Activated CD4-positive, alpha-beta T cell treated with anti-CD3 and anti-CD28 coated beads for 24 hours (primary cell): Measurements from ENCODE around the gene SETD7.
"Not testable (repeated sequence)": the region's sequence is repeated elsewhere in the genome, so short reads cannot be mapped to it uniquely, and the experiment has no call there.

Source experiments
- DNase-seq, 2 donors: peaks; one replicate each; pipeline ENCODE4 v3.0.0-alpha.2; 2020; ENCODE audit warnings: low read depth in 2 of 2

The SETD7 gene

DNA sequence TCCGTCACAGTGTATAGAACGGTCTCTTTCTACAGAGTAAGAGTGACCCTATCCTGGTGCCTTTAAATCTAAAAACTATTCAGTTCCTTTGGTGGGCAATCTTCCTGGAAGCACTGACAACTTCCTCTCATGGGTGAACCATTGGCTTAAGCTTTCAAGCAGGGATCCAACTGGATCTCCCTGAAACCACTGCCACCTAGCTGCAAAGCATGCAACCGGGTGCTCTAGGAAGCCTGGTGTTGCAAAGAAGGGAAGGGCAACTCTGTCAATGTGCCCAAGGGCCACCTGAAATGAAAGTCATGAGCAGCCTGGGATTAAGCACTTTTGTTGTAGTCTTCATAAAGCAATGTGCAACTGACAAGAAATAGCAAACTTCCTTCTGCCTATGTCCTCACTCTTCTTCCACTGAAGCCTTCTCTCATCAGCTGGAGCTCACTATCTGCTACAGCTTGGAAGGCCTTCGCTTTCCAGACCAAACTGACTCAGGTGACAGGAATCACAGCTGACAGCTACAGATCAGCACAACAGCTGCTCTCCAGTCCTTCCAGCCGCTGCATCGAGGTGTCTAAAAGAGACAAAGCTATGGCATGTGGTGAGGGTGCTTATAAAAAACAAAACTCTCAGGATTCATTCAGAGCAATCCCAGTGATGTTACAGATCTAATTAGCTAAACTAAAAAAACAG is 46.1 kb downstream of the SETD7 start:
- no peak for DNase-seq

DNA sequence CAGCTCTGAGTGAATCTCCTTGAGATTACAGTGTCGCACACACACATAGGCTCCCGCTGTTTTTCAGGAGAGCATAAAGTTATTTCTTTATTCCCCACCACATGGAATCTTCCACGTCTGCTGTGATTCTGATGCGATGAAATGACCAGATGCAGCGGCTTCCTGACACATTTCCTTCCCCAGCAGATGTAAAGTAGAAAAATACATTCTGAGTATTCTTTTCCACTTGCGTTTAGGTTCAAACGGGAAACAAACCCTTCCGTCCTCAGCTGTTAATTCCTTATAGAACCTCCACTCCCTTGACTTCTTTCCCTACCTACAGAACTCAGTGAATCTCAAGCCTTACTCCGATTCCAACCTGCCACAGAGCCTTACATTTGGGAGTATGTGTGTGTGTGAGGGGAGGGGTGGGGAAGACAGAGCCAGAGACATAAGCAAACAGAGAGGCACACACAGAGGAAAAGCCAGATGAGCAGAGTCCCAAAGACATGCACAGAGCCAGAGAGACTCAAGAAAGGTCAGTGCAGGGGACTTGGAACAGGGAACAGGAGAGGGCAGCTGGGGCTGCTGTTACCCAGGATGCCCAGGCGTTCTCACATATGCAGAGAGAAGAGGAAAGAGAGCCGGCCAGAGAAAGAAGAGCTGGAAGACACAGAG is 47.3 kb downstream of the SETD7 start:
- DNase-seq, result no peak

DNA sequence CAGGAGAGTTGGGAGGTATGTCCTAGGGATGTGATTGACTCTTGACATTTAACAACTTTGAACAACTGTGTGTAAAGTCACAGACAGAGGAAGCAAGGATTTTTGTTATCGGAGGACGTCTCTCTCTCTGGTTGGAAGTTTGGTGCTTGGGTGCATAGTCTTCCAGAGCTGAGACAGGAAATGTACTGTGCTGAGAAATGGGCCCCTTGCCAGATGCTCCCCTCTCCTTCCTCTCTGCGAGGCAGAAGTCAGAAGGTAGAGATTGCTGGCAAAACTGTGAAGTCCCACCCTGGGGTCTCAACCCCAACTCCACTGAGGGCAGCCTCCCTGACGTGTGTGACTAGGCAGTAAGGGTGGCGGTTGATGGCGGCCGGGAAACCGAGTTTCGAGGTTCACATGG is 49.2 kb downstream of the SETD7 start:
- no peak for DNase-seq

DNA sequence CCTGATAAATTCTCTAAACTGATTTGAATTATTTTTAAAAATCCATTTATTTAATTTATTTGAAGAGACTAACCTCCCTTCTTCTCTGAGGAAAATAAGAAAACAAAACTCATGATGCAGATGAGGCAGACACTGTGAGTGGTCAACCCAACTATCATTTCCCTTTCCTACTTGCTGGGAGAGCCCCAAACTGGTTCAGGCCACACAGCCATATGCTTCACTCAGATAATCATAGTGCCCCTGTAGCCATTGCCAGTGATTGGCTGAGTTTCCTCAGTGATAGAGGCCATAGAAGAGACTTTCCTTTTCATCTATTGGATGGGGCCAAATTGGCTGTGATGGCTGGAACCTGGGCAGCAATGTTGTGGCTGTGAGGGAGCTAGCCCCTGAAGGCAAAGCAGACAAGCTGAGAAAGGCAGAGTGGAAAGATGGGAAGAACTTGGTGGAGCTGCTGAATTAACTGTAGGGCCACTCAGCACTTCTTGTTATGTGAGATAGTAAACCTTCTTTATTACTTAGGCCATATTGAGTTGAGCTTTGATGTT is 52.3 kb downstream of the SETD7 start:
- no peak for DNase-seq

DNA sequence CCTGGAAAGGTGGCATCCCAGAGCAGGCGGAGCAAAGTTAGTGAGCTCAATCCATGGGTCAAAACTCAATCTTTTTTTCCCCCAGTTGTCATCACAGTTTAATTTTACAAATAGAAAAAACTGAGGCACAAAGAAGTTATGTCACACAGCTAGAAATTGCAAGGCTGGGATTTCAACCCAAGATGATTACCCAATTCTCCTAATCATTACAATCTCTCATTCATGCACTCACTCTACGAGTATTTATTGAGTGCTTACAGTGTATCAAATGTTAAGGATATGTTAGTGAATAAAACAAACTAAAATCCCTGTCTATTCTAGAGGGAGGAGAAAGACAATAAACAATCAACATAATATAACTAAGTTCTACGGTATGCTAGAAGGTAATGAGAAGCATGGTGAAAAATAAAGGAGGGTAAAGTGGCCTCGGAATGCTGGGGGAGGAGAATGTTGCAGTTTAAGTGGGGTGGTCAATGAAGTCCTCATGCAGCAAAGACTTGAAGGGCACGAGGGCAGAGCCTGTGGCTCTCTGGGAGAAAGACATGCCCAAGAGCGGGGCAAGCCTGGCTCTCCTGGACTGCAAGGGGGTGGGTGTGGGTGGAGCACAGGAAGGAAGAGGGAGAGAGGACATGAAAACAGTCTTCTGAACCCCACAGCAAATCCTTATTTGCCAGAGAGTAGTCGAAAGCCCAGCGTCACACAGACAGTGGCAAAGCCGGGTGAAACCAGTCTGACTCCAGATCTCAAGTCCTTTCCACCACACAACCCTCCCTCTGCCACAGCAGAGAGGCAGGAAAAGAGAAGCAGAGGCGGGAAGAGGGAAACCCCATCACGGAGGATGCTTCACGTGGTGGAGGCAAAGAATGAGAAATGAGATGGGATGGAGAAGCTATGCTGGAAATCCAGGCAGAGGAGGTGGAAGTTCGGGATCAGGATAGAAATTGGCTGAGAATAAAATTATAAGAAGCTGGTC is 53.8 kb downstream of the SETD7 start:
- DNase-seq, result no peak

DNA sequence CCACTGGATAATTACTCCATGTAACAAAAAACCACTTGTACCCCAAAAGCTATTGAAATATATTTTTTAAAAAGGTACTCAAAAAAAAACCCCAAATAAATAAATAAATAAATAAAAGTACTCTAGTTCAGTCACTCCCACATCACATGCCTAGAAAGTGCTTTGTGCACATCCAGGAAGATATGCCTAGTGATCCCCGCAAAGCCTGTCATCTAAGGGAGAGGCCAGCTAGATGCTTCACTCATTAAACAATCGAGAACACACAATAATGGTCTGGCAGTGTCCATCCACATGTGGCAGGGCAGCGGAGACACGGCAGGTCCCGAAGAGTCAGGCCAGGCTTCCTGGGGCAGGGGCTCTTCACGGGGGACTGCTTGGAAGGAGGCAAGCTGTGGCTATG is 54.5 kb downstream of the SETD7 start:
- no peak for DNase-seq

DNA sequence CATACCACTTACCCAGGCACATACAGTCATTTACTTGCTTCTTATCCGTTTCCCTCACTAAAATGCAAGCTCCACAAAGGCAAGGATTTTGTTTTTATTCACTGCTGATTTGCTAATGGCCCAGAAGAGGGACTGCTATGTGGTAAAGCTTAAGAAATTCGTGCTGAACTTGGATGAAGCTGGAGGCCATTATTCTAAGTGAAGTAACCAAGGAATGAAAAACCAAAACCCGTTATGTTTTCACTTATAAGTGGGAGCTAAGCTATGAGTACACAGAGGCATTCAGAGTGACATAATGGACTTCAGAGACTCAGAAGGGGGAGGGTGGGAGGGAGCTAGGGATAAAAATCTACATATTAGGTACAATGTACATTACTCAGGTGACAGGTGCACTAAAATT is 54.9 kb downstream of the SETD7 start:
- no peak for DNase-seq

DNA sequence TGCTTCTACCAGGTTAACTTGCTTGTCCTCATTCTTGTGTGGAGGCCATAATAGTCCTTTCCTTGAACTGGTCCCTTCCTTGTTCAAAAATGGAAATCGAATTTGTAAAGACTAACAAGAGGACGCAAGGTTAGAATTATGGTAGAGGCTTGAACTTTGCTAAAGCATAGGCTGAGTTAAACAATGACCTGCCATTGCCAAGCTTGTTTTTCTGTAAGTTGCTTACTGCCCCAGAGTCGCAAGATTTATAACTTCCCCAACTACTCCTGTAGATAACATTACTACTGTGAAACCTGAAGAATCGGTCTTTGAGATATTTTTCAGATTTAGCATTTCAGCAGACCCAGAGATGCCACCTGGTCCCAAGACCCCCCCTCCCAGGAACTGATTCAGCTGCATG is 56.8 kb downstream of the SETD7 start:
- no peak for DNase-seq

DNA sequence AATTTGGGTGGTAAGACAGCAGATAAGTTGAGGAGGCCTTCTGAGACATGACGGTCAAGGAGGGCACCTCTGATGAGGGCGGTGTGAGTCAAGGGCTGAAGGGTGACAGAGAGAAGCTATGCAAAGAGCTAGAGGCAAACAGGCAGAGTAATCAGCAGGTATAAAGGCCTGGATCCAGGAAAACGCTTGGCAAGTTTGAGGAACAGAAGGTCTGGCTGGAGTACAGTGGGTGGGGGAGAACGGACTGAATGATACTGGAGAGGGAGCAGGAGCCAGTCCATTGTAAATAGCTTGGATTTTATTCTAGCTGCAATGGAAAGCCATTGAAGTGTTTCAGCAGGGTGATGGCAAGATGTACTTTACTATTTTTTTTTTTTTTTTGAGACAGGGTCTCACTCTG is 62.8 kb downstream of the SETD7 start:
- no peak for DNase-seq

DNA sequence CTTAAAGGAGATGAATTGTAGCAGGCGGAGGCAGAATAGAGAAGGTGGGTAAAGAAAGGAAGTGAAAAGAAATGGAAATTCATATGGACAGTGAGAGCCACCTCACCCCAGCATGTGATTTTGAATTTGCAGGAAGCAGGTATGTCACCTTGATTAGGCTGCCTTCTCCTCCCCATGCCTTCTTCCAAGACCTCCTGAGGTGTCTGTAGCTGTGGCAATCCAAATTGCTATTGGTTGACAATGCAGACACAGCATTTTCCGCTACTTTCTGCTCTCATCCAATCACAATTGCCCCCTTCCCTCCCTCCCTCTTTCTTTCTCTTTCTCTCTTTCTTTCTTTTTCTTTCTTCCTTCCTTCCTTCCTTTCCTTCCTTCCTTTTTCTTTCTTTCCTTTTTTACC is 63.6 kb downstream of the SETD7 start:
- no peak for DNase-seq

DNA sequence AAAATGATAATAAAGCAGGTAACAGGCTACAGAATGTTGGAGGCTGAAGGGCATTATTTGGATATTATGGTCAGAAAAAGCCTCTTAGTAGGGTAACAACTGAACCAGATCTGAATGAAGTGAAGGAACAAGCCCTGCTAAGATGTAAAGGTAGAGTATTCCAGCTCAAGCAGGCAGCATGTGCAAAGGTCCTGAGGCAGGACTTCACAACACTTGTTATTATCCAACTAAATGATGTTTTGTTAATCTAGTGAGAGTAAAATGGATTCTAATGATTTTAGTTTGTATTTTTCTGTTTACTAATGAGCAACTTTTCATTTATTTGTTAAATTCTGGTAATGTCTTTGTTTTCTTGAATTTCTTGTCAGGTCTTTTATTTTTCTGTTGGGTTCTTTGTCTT is 66.4 kb downstream of the SETD7 start:
- DNase-seq, result no peak

DNA sequence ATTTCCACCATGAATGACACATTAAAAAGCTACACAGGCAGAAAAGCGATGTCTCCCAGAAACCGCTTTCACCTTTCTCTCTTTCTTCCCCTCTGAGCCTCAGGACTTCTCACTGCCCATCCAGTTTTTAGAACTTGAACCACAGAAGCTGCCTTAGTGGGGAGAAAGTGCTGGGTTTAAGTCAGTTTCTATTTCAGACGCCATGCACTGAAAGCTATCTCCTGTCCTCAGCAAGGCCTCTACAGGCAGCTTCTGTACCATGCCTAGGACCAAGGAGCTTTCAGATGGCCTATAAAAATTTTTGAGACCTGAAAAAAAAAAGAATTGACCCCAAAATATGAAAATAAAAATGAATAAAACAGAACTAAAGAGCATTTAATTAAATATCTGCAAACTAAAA is 67.6 kb downstream of the SETD7 start:
- DNase-seq, result no peak

DNA sequence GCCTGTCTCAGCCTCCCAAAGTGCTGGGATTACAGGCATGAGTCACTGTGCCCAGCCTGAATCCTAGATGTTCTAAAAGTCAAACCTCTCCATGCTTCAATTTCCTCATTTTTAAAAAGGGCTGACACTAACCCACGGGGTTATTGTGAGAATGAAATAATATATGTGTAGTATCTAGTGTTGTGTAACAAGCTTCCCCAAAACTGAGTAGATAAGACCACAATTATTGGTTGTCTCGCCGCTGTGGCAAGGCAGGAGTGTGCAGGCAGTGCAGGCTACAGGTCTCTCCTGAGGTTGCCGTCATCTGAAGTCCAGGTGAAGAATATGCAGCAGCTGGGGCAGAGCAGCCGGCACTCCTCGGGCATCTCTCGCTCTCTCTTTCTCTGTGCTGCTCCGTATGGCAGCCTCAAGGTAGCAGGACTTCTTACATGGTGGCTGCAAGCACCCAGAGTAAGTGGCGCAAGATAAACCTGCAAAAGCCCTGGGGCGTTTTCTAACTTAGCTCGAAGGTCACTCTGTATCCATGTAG is 71.2 kb downstream of the SETD7 start:
- no peak for DNase-seq

DNA sequence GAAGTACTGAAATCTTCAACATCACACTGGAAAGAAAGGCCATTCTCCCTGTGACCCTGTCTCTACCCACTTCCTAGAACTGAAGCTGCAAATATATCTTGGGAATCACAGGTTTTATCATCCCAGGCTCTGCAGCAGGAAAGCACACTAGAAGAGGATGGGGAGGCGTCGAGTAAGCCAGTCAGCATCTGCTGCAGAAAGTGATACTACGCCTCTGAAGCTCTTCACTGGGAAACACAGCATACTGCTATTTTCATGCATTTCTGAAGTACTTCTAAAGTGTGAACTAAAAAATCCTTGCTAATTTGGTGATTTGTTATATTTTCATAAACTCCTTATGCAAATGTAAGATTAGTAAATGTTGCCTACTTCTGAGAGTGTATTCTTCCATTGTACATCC is 73.0 kb downstream of the SETD7 start:
- DNase-seq, result no peak

DNA sequence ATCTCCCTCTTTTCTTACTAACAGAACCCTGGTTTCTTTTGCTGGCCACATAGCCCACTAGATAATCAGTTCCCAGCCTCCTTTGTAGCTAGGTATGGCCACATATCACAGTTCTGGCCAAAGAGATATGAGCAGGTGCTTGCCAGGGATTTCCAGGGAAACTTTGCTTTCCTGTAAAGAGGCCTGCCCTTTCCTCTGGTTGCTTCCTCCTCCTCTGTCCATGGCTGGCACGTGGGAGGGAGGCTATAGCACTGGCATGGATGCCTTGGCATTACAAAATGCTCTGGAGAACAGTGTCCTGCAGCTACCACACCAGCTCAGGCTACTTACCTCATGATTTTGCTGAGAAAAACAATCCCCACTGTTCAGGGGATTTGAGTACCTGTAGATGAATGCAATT is 74.6 kb downstream of the SETD7 start:
- DNase-seq, result no peak

DNA sequence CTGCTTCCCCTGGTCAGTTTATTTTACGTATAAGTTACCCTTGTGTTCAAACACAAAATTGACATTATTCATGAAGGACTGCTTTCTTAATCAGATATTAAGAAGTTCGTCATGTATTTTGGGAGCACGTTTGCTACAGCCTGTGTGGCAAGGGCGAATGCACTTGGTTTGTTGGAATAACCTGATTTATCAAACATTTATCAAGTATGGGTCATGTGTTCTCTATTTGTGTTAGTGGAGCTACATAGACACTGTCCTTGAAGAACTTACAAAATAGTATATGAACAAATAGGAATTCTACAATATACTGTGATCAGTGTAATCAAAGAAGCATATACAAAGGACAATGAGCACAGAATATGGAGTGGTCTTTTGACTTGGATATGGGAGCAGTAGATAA is 79.7 kb downstream of the SETD7 start:
- DNase-seq, result no peak

DNA sequence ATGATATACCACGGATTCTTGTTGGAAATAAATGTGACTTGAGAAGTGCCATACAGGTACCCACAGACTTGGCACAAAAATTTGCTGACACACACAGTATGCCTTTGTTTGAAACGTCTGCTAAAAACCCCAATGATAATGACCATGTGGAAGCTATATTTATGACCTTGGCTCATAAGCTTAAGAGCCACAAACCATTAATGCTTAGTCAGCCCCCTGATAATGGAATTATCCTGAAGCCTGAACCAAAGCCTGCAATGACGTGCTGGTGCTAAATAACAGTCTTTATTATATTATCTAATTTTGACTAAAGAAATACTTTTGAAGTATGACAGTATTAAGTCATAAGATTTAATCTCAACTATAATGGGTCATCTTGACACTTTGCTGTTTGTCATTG is 83.2 kb downstream of the SETD7 start:
- DNase-seq, result no peak

DNA sequence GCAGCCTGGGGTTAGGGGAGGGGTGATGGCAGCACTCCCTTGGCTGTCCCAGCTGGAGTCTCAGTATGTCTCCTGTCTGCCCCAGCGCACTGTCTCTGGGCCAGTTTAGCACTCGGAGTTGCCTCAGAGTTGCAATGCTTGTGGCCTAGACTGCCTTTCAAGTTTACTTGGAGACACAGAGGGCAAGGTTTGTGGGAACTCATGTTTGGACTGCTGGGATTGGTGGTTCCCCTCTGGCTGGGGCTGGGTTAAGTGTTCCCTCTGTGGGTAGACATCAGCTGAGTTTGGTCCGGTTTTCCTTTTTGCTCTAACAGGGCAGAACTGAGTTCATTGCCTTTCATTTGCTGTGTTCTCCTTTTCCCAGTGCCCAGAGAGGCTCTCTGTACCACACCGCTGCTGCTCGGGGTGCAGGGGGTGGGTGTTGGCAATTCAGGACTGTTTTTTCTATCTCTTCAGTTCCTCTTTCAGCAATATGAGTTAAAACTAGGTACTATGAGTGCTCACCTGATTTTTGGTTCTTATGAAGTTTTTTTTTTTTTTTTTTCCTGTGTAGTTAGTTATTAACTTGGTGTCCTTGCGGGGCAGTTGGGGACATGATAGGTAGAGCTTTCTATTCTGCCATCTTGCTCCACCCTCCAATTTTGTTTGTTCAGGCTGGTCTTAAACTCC is 84.9 kb downstream of the SETD7 start:
- no peak for DNase-seq

DNA sequence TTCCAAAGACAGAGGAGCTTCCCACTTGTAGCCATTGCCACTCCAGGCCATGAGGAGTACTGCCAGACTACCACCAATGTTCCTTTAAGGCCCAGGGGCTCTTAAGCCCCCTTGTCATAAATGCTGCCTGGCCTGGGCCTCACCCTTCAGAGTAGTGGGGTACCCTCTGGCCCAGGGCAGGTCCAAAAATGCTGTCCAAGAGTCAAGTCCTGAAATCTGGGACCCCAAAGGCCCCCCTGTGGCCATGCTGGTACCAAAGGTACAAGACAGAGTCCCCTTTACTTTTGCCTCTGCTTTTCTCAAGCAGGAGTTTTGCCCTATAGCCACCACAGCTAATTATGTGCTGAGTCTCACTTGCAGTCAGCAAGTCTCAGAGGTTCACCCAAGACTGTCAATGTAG is 85.7 kb downstream of the SETD7 start:
- no peak for DNase-seq

DNA sequence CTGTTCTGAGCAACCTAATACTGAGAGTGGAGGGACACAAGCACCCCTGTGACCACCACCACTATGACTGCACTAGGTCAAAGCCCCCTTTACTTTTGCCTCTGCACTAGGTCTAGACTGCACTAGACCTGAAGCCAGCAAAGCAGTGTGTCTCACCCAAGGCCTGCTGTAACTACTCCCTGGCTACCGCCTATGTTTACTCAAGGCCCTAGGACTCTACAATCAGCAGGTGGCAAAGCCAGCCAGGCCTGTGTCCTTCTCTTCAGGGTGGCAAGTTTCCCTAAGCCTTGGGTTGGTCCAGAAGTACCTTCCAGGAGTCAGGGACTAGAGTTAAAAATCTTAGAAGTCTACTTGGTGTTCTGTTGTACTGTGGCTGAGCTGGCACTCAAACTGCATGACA is 86.2 kb downstream of the SETD7 start:
- DNase-seq, result no peak

DNA sequence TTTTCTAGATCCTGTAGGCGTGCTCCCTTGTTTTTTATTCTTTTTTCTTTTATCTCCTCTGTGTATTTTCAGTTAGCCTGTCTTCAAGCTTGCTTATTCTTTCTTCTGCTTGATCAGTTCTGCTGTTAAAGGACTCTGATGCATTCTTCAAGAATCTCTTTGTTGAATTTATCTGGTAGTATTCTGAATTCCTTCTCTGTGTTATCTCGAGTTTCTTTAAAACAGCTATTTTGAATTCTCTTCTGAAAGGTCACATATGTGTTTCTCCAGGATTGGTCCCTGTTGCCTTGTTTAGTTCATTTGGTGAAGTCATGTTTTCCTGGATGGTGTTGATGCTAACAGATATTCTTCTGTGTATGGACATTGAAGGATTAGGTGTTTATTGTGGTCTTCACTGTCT is 86.8 kb downstream of the SETD7 start:
- no peak for DNase-seq

DNA sequence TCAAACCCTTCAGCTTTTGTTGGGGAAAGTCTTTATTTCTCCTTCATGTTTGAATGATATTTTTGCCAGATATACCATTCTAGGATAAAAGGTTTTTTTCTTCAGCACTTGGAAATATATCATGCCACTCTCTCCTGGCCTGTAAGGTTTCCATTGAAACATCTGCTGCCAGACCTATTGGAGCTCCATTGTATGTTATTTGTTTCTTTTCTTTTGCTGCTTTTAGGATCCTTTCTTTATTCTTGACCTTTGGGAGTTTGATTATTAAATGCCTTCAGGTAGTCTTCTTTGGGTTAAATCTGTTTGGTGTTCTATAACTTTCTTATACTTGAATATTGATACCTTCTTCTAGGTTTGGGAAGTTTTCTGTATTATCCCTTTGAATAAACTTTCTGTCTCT is 87.3 kb downstream of the SETD7 start:
- not testable (repeated sequence) for DNase-seq
